Measurements from ENCODE around the gene HFM1. TPM values are rescaled to one million over a fixed set of nuclear protein-coding genes. Genes with fewer than 3 reads are reported as not detected.
A peak's percentile ranks its signal among the peaks of the same experiment; 100 is the strongest.

Gene HFM1
- total RNA-seq, 1 experiment from 2014 or later, result 2.4 TPM

DNA sequence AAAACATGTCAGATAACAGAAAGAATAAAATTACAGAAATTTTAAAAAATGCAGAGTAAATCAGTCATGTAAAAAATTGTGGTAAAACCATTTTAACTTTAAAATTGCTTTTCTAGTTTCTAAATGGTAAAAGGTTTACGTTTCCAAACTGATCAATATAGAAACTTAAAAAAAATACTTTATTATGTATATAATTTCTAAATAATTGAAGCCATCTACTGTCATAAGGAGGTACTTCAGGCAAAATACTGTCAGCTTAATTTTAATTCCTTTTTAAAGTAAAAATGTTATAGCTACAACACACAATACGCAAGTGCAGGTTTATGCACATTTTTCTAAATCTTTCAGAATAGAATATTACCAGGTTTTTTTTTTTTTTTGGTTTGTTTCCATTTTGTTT is 159.9 kb downstream of the HFM1 start:
- WGBS (ENCODE audit: extremely low coverage, insufficient read length, low lambda C conversion rate), result no CpG with 5 or more reads among the region's 2 CpGs
- H3K27ac ChIP-seq (ENCODE audit: insufficient read length, low read depth, low read length), result no peak overlapping the region

More for the DNA sequence above, 159.9 kb downstream of the HFM1 start:
- no peaks in the 10 kb centered on the region for H3K9me3 ChIP-seq (ENCODE audit: control insufficient read depth, low read depth, low read length)
- no peaks in the 10 kb centered on the region for H3K23me2 ChIP-seq (ENCODE audit: insufficient read length, low read depth, low read length, poor library complexity, severe bottlenecking)
- H3K9ac ChIP-seq (ENCODE audit: extremely low read depth, insufficient read length, low read length), result no peak overlapping the region
- H2BK20ac ChIP-seq (ENCODE audit: low read depth, low read length, poor library complexity, severe bottlenecking), result no peak overlapping the region
- H2AK5ac ChIP-seq (ENCODE audit: insufficient read length, low read length), result no peak overlapping the region
- no peak overlapping the region for H2BK120ac ChIP-seq (ENCODE audit: low read depth, low read length, poor library complexity, severe bottlenecking)
- H3K4me1 ChIP-seq (ENCODE audit: insufficient read depth, low read length), result no peaks in the 10 kb centered on the region
- no peaks in the 10 kb centered on the region; a peak in 1 of 5 replicates for H3K9me3 Mint-ChIP-seq
- no peak overlapping the region for H3T11ph ChIP-seq (ENCODE audit: low read length)
- no peaks in the 10 kb centered on the region for H3K79me2 ChIP-seq (ENCODE audit: insufficient read depth, low read length)
- no peaks in the 10 kb centered on the region for H3K27me3 ChIP-seq (ENCODE audit: insufficient read depth, low read length)
- no peak overlapping the region for H4K8ac ChIP-seq (replicated peaks; ENCODE audit: insufficient read length, low read depth, low read length)
- H2BK12ac ChIP-seq (ENCODE audit: insufficient read length, low read depth, low read length), result no peak overlapping the region
- TF ChIP-seq, protein P1, sequence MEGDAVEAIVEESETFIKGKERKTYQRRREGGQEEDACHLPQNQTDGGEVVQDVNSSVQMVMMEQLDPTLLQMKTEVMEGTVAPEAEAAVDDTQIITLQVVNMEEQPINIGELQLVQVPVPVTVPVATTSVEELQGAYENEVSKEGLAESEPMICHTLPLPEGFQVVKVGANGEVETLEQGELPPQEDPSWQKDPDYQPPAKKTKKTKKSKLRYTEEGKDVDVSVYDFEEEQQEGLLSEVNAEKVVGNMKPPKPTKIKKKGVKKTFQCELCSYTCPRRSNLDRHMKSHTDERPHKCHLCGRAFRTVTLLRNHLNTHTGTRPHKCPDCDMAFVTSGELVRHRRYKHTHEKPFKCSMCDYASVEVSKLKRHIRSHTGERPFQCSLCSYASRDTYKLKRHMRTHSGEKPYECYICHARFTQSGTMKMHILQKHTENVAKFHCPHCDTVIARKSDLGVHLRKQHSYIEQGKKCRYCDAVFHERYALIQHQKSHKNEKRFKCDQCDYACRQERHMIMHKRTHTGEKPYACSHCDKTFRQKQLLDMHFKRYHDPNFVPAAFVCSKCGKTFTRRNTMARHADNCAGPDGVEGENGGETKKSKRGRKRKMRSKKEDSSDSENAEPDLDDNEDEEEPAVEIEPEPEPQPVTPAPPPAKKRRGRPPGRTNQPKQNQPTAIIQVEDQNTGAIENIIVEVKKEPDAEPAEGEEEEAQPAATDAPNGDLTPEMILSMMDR (conservative IDR thresholded peaks at IDR 0.05), result peak; percentile 40; the same call in 2 of the 3 replicates
- H2BK15ac ChIP-seq (ENCODE audit: low read depth, low read length), result no peak overlapping the region
- H2AFZ ChIP-seq (ENCODE audit: low read length), result no peak overlapping the region
- no peak overlapping the region for H2BK5ac ChIP-seq (ENCODE audit: insufficient read length, low read length)
- H3K27ac Mint-ChIP-seq, result no peak overlapping the region
- no peak overlapping the region for H3K23ac ChIP-seq (ENCODE audit: insufficient read length, low read depth, low read length)
- no peak overlapping the region for H3K14ac ChIP-seq (ENCODE audit: insufficient read depth, low read length)
- no peaks in the 10 kb centered on the region for H3K79me1 ChIP-seq (ENCODE audit: insufficient read depth, low read depth, low read length, poor library complexity, severe bottlenecking)
- H3K56ac ChIP-seq (ENCODE audit: insufficient read length, low read depth, low read length), result no peak overlapping the region
- no peaks in the 10 kb centered on the region; the same call in 1 of the 2 replicates for H3K27me3 Mint-ChIP-seq (ENCODE audit: low read depth)
- no peaks in the 10 kb centered on the region for H4K20me1 ChIP-seq (ENCODE audit: control insufficient read depth, insufficient read depth, insufficient read length)
- no peak overlapping the region for H3K18ac ChIP-seq (ENCODE audit: insufficient read length, low read depth, low read length)
- H3K36me3 Mint-ChIP-seq (ENCODE audit: insufficient read depth in 1 of 3, low read depth in 3 of 3), result no peaks in the 10 kb centered on the region
- no peak overlapping the region for H3K4me2 ChIP-seq (ENCODE audit: insufficient read depth, insufficient read length, low read length)
- DNase-seq, result no peak
- H3K4ac ChIP-seq (ENCODE audit: low read depth, low read length), result no peak overlapping the region
- H4K5ac ChIP-seq (ENCODE audit: insufficient read length, low read depth, low read length), result no peak overlapping the region
- H4K91ac ChIP-seq (ENCODE audit: insufficient read length, low read depth, low read length), result no peak overlapping the region
- H3K4me3 Mint-ChIP-seq, result no peak overlapping the region
- H3K4me1 Mint-ChIP-seq, result peaks cover 8 to 27% of the 10 kb centered on the region in 2 experiments

Measured in H9 (cell line).